ENCODE results near the gene KCNQ1.
A peak's percentile ranks its signal among the peaks of the same experiment; 100 is the strongest.

The KCNQ1 gene

GRCh38 chr11:2521733-2522630 lies 77.2 kb downstream of the KCNQ1 start:
- DNase-seq (ENCODE audit: low read depth in 1 of 2, low spot score in 1 of 2): peak in 1 of 2 donors; percentile 1

- no peak for DNase-seq (ENCODE audit: low read depth in 1 of 2, low spot score in 1 of 2)
Measured at GRCh38 chr11:2522631-2523255, 77.9 kb downstream of the KCNQ1 start.

- DNase-seq (ENCODE audit: low read depth in 1 of 2, low spot score in 1 of 2): peak in 1 of 2 donors; percentile 1
Measured at GRCh38 chr11:2523821-2524391, 79.1 kb downstream of the KCNQ1 start.

DNA sequence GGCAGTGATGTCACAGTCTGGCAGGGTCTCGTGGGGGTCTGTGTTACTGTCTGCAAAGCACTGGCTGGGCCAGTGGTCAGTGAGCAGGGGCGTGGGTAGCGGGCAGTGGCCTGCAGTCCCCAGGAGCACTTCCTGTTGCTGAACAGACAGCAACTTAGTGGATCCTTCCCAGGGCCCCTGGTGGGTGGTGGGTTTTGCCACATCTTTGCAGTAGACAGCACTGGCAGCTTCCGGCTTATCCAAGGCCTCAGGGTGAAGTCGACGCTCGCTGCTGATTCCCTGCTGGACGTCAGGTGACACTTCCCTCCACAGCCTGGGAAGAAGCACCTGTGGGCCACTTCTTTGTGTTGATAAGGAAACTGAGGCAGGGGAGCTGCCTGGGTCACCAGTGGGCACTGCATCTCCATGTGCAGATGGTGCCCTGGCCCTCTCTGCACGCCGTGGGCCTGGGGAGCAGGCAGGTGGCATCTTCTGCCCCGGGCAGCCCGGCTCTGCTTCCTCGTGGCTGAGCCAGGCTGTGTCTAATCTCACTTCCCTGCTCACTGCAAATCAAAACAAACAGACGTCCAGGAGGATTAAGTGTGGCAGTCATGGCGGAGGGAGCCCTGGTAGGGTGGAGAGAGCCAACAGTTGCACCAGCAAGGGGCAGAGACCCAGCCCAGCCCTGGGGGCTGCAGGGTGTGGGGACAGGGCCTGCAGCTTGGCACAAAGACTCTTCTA lies 79.8 kb downstream of the KCNQ1 start:
- DNase-seq (ENCODE audit: low read depth in 1 of 2, low spot score in 1 of 2): no peak

DNA sequence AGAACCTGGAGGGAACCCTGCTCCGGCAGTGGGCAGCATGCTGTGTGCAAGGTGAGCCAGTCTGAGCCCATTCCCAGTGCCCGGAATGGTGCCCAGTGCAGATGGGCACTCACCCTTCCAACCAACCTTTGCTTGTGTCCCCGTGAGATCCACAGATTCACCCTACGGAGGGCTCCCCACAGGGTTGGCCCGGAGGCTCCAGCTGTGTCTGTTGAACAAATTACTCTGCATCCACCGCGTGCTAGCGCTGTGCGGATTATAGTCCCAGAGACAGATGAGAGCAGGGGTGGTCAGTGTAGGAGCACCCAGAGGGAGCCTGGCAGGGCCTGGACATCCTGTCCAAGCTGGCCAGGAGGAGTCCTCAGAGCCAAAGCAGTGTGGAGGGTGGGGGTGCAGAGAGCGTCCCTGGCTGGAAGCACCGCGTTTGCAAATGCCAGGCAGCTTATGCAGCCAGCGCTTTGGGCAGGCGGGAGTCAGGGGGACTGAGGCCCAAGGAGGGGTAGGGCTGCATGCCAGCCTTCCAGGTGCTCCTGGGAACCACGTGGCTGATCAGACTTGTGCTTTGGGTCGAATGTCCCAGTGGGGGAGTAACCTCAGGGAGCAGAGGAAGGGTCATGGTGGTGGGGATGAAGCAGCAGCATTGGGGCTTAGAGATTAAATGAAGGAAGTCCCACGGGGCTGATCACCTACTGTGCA lies 80.5 kb downstream of the KCNQ1 start:
- peak in 1 of 2 donors; percentile 1 for DNase-seq (ENCODE audit: low read depth in 1 of 2, low spot score in 1 of 2)

GRCh38 chr11:2525941-2526807 lies 81.4 kb downstream of the KCNQ1 start:
- DNase-seq (ENCODE audit: low read depth in 1 of 2, low spot score in 1 of 2): peak in 1 of 2 donors; percentile 1

DNA sequence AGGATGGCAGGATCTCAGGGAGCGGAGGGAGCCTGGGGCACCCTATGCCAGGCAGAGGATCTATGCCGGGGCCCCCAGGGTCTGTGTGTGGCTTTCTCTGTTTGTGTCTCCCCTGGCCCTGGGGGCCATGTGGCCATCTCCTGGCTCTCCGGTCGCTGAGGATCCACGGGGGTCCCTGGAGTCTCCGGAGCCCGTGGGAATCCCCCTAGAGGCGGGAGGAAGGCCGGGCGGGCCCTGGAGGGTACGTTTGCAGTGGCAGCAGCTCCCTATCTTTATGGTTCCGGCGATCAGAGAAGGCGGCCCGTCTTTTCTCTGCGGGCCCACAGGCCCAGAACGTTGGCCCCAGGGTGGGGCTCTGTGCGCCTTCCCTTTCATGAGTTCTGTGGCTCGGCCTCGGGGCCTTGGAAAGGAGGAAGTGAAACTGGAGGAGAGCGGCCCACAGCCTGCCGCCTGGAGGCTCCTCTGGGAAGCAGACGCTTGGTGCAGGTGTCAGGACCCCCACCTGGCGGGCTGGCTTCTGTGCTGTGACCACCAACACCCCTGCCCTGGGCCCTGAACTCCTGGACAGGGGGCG lies 82.1 kb downstream of the KCNQ1 start:
- DNase-seq (ENCODE audit: low read depth in 1 of 2, low spot score in 1 of 2): peak in 1 of 2 donors; percentile 7

GRCh38 chr11:2527621-2528291 lies 82.9 kb downstream of the KCNQ1 start:
- DNase-seq (ENCODE audit: low read depth in 1 of 2, low spot score in 1 of 2): no peak

DNA sequence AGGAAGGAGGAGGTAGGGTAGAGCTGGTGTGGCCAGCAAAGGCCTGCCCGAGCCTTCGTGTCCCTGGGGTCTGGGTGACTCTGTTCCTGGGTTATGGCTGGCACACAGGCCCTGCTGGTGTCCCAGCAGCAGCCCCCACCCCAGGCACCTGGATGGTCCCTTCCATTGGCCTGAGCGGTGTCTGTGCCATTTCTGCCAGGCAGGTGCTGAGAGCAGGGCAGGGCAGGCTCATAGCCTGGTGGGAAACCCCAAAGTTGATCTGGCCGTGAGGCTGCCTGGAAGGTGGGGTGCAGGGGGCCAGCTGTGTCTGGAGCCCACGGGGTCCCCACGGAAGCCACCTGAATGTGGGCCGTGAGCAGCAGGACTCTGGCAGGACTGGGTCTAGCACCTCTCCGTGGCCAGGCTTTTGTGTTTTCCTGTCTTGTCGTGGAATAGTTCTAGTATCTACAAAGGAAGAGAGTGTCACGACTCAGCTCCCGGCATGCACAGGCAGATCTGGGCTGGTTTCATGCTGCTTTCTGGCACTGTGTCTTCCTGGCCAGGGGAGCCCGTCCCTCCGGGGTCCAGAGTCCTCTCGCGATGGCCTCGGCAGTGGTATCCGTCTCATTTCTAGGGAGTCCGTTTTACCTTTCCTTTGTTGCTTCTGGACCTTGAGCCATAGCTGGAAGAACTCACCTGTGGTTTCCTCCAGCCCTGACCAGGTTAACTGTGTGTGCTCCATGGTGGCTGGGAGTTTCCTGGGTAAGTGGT lies 83.7 kb downstream of the KCNQ1 start:
- DNase-seq (ENCODE audit: low read depth in 1 of 2, low spot score in 1 of 2): no peak

- DNase-seq (ENCODE audit: low read depth in 1 of 2, low spot score in 1 of 2): no peak
Measured at GRCh38 chr11:2529173-2529572, 84.4 kb downstream of the KCNQ1 start.

GRCh38 chr11:2529636-2530035 lies 84.8 kb downstream of the KCNQ1 start:
- DNase-seq (ENCODE audit: low read depth in 1 of 2, low spot score in 1 of 2): no peak

GRCh38 chr11:2530131-2530854 lies 85.5 kb downstream of the KCNQ1 start:
- no peak for DNase-seq (ENCODE audit: low read depth in 1 of 2, low spot score in 1 of 2)

GRCh38 chr11:2530855-2531200 lies 86.0 kb downstream of the KCNQ1 start:
- no peak for DNase-seq (ENCODE audit: low read depth in 1 of 2, low spot score in 1 of 2)

- DNase-seq (ENCODE audit: low read depth in 1 of 2, low spot score in 1 of 2): peak; percentile 55
Measured at GRCh38 chr11:2531277-2531986, 86.6 kb downstream of the KCNQ1 start.

- no peak for DNase-seq (ENCODE audit: low read depth in 1 of 2, low spot score in 1 of 2)
Measured at GRCh38 chr11:2531987-2532703, 87.3 kb downstream of the KCNQ1 start.
